Measurements from ENCODE around the gene SNRPN.

DNA sequence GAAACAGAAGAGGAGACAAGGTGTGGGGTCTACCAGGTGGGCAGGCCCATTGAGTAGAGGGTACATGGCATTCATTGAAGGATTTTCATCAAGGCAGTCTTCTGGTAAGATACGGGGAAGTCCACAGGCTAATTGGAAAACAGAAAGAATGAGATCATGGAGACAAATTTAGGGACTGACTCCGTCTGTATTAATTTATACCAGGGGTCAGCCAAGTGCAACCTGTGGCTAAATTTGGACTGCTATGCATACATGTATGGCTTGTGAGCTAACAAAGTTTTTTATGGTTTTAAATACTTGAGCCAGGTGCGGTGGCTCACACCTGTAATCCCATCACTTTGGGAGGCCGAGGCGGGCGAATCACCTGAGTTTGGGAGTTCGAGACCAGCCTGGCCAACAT, 21.1 kb upstream of the SNRPN start:
- TF ChIP-seq, protein P1, sequence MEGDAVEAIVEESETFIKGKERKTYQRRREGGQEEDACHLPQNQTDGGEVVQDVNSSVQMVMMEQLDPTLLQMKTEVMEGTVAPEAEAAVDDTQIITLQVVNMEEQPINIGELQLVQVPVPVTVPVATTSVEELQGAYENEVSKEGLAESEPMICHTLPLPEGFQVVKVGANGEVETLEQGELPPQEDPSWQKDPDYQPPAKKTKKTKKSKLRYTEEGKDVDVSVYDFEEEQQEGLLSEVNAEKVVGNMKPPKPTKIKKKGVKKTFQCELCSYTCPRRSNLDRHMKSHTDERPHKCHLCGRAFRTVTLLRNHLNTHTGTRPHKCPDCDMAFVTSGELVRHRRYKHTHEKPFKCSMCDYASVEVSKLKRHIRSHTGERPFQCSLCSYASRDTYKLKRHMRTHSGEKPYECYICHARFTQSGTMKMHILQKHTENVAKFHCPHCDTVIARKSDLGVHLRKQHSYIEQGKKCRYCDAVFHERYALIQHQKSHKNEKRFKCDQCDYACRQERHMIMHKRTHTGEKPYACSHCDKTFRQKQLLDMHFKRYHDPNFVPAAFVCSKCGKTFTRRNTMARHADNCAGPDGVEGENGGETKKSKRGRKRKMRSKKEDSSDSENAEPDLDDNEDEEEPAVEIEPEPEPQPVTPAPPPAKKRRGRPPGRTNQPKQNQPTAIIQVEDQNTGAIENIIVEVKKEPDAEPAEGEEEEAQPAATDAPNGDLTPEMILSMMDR (IDR thresholded peaks at IDR 0.05; ENCODE audit: low read depth, low read length), result no peak
- no peak for TF ChIP-seq EZH2phosphoT487 (IDR thresholded peaks at IDR 0.05; ENCODE audit: low read depth)

Data from OCI-LY3 (cell line).